HEK293 (cell line): ENCODE results near the gene S100A4.

Experiments used
- GLI2 ChIP-seq: fragments of 450-650 bp; formaldehyde crosslinking; IDR thresholded peaks from 2 replicates; pipeline ENCODE4; 2017; ENCODE audit warnings: missing biosample characterization, missing genetic modification characterization, low read depth, borderline replicate concordance
- HOXD13 ChIP-seq: sonication (generic); formaldehyde crosslinking; IDR thresholded peaks from 2 replicates; pipeline ENCODE4 v1.8.0; 2022; ENCODE audit warnings: missing genetic modification reagents, borderline replicate concordance
- IKZF3 ChIP-seq: fragments of 450-650 bp; IDR thresholded peaks from 2 replicates; pipeline ENCODE4 v1.5.0; 2018; ENCODE audit warnings: missing biosample characterization, mild to moderate bottlenecking, missing genetic modification characterization, moderate library complexity
- KLF7 ChIP-seq: fragments of 450-650 bp; formaldehyde crosslinking; IDR thresholded peaks from 2 replicates; pipeline ENCODE4 v1.5.1; 2016; ENCODE audit warnings: missing biosample characterization, missing genetic modification characterization, borderline replicate concordance
- PRDM1 ChIP-seq: fragments of 450-650 bp; formaldehyde crosslinking; IDR thresholded peaks from 2 replicates; pipeline ENCODE4; 2016; ENCODE audit warnings: missing biosample characterization, missing genetic modification characterization
- RBAK ChIP-seq: fragments of 450-650 bp; formaldehyde crosslinking; IDR thresholded peaks from 2 replicates; pipeline ENCODE4 v1.5.1; 2016; ENCODE audit warnings: missing biosample characterization, missing genetic modification characterization
- SCRT2 ChIP-seq: fragments of 450-650 bp; formaldehyde crosslinking; IDR thresholded peaks from 2 replicates; pipeline ENCODE4 v1.5.1; 2016; ENCODE audit warnings: missing biosample characterization, missing genetic modification characterization
- ZNF112 ChIP-seq: fragments of 450-650 bp; formaldehyde crosslinking; IDR thresholded peaks from 2 replicates; pipeline ENCODE4 v1.5.0; 2017; ENCODE audit warnings: missing biosample characterization, missing genetic modification characterization
- ZNF202 ChIP-seq: fragments of 450-650 bp; formaldehyde crosslinking; IDR thresholded peaks from 2 replicates; pipeline ENCODE4 v1.5.1; 2016; ENCODE audit warnings: missing biosample characterization, missing genetic modification characterization, borderline replicate concordance
- ZNF23 ChIP-seq: fragments of 450-650 bp; formaldehyde crosslinking; IDR thresholded peaks from 2 replicates; pipeline ENCODE4 v1.5.1; 2016; ENCODE audit warnings: missing biosample characterization, missing genetic modification characterization, borderline replicate concordance
- ZNF248 ChIP-seq: fragments of 450-650 bp; formaldehyde crosslinking; IDR thresholded peaks from 2 replicates; pipeline ENCODE4 v1.5.1; 2017; ENCODE audit warnings: missing biosample characterization, missing genetic modification characterization
- ZNF366 ChIP-seq: fragments of 450-650 bp; formaldehyde crosslinking; conservative IDR thresholded peaks from 2 replicates; pipeline ENCODE4 v1.5.1; 2016; ENCODE audit warnings: missing biosample characterization, missing genetic modification characterization
- ZNF510 ChIP-seq: fragments of 450-650 bp; formaldehyde crosslinking; IDR thresholded peaks from 2 replicates; pipeline ENCODE4 v1.5.1; 2018; ENCODE audit warnings: mild to moderate bottlenecking, missing genetic modification characterization, missing biosample characterization; ENCODE audit not compliant: insufficient replicate concordance
- ZNF521 ChIP-seq: fragments of 450-650 bp; formaldehyde crosslinking; IDR thresholded peaks from 2 replicates; pipeline ENCODE4 v1.5.1; 2017; ENCODE audit warnings: missing biosample characterization, mild to moderate bottlenecking, missing genetic modification characterization
- ZNF560 ChIP-seq: fragments of 450-650 bp; formaldehyde crosslinking; IDR thresholded peaks from 2 replicates; pipeline ENCODE4 v1.5.1; 2017; ENCODE audit warnings: missing biosample characterization, missing genetic modification characterization, borderline replicate concordance
- ZNF677 ChIP-seq: fragments of 450-650 bp; IDR thresholded peaks from 2 replicates; pipeline ENCODE4 v1.5.0; 2018; ENCODE audit warnings: missing biosample characterization, mild to moderate bottlenecking, missing genetic modification characterization, moderate library complexity
- TF ChIP-seq, protein P1 (sequence below): fragments of 450-650 bp; formaldehyde crosslinking; conservative IDR thresholded peaks from 2 replicates; pipeline ENCODE4 v1.5.1; 2016; ENCODE audit warnings: low read depth, missing biosample characterization, missing genetic modification characterization
- TF ChIP-seq, protein P2 (sequence below): fragments of 450-650 bp; formaldehyde crosslinking; IDR thresholded peaks from 2 replicates; pipeline ENCODE4 v1.5.1; 2016; ENCODE audit warnings: missing biosample characterization, missing genetic modification characterization, borderline replicate concordance
- TF ChIP-seq, protein P3 (sequence below): fragments of 450-650 bp; formaldehyde crosslinking; IDR thresholded peaks from 2 replicates; pipeline ENCODE4 v1.5.1; 2017; ENCODE audit warnings: missing biosample characterization, missing genetic modification characterization
- TF ChIP-seq, protein P4 (sequence below): fragments of 450-650 bp; IDR thresholded peaks from 2 replicates; pipeline ENCODE4 v1.5.1; 2018; ENCODE audit warnings: missing biosample characterization, mild to moderate bottlenecking, missing genetic modification characterization
- TF ChIP-seq, protein P5 (sequence below): fragments of 450-650 bp; formaldehyde crosslinking; IDR thresholded peaks from 2 replicates; pipeline ENCODE4 v1.5.1; 2016; ENCODE audit warnings: missing biosample characterization, missing genetic modification characterization
- TF ChIP-seq, protein P6 (sequence below): sonication (generic); formaldehyde crosslinking; IDR thresholded peaks from 2 replicates; pipeline ENCODE4 v1.8.1; 2022; ENCODE audit warnings: mild to moderate bottlenecking, moderate library complexity, missing genetic modification reagents

S100A4 gene

DNA sequence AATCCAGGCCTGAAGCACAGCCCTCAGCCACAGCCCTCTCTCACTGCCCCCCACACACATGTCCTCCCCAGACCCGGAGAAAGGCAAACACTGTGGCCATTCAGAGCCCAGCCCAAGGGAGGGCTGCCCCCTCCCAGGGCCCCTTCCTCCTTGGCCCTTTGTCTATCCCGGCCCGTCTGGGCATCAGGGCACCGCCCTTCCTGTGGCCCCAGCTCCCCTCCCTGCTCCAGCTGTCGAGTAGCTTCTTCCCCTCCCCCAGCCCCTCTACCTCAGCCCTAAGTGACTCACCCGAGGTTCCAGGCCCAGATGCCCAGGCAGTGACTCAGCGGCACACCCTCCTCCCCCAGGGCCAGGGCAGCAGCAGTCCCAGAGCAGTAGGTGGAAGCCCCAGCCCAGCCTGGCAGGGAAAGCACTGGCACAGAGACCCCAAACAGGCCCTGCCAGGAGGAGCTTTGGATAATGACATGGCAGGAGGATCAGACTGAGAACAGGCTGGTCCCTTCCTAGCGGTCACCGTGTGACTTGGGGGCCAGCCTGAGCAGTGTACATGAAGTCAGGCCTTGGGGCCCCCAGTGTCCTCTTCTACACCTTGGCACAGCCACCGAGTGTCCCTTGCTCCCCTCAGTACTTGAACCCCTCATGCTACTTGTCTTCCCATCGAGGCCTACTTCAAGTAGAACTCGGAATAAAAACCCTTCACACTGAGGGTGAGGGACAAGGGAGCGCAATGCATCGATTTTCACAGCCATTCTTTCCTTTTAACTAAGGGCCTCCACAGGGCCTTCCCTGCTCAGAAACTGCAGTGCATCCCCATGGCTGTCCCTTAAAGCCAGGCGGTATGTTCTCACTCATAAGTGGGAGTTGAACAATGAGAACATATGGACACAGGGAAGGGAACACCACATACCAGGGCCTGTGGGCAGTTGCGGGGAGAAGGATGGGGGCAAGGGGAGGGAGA, 21.1 kb upstream of the S100A4 start (continued):
- TF ChIP-seq, protein P1, sequence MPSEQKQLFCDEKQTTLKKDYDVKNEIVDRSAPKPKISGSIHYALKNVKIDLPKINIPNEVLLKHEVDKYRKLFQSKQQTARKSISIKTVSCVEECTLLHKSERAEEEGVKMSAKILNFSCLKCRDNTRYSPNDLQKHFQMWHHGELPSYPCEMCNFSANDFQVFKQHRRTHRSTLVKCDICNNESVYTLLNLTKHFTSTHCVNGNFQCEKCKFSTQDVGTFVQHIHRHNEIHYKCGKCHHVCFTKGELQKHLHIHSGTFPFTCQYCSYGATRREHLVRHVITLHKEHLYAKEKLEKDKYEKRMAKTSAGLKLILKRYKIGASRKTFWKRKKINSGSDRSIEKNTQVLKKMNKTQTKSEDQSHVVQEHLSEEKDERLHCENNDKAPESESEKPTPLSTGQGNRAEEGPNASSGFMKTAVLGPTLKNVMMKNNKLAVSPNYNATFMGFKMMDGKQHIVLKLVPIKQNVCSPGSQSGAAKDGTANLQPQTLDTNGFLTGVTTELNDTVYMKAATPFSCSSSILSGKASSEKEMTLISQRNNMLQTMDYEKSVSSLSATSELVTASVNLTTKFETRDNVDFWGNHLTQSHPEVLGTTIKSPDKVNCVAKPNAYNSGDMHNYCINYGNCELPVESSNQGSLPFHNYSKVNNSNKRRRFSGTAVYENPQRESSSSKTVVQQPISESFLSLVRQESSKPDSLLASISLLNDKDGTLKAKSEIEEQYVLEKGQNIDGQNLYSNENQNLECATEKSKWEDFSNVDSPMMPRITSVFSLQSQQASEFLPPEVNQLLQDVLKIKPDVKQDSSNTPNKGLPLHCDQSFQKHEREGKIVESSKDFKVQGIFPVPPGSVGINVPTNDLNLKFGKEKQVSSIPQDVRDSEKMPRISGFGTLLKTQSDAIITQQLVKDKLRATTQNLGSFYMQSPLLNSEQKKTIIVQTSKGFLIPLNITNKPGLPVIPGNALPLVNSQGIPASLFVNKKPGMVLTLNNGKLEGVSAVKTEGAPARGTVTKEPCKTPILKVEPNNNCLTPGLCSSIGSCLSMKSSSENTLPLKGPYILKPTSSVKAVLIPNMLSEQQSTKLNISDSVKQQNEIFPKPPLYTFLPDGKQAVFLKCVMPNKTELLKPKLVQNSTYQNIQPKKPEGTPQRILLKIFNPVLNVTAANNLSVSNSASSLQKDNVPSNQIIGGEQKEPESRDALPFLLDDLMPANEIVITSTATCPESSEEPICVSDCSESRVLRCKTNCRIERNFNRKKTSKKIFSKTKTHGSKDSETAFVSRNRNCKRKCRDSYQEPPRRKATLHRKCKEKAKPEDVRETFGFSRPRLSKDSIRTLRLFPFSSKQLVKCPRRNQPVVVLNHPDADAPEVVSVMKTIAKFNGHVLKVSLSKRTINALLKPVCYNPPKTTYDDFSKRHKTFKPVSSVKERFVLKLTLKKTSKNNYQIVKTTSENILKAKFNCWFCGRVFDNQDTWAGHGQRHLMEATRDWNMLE = 0 out of 2 replicates have a peak, but pooled peaks have one; percentile 49
- TF ChIP-seq ZNF521 (tag by site-specific recombination) (no peak), ZNF23 (no peak), ZNF510 (tag by site-specific recombination) (no peak), ZNF677 (no peak), RBAK (tag by site-specific recombination) (no peak), ZNF366 (tag by site-specific recombination) (peak; percentile 88), ZNF248 (no peak), ZNF202 (tag by site-specific recombination) (no peak), GLI2 (tag by site-specific recombination) (no peak), KLF7 (tag by site-specific recombination) (peak; percentile 98), HOXD13 (CRISPR knock-in tag) (no peak), ZNF112 (tag by site-specific recombination) (no peak), SCRT2 (peak; percentile 32; the same call in 1 of the 2 replicates), PRDM1 (tag by site-specific recombination) (no peak), ZNF560 (tag by site-specific recombination) (no peak), IKZF3 (tag by site-specific recombination) (peak; percentile 68)
- TF ChIP-seq, protein P2, sequence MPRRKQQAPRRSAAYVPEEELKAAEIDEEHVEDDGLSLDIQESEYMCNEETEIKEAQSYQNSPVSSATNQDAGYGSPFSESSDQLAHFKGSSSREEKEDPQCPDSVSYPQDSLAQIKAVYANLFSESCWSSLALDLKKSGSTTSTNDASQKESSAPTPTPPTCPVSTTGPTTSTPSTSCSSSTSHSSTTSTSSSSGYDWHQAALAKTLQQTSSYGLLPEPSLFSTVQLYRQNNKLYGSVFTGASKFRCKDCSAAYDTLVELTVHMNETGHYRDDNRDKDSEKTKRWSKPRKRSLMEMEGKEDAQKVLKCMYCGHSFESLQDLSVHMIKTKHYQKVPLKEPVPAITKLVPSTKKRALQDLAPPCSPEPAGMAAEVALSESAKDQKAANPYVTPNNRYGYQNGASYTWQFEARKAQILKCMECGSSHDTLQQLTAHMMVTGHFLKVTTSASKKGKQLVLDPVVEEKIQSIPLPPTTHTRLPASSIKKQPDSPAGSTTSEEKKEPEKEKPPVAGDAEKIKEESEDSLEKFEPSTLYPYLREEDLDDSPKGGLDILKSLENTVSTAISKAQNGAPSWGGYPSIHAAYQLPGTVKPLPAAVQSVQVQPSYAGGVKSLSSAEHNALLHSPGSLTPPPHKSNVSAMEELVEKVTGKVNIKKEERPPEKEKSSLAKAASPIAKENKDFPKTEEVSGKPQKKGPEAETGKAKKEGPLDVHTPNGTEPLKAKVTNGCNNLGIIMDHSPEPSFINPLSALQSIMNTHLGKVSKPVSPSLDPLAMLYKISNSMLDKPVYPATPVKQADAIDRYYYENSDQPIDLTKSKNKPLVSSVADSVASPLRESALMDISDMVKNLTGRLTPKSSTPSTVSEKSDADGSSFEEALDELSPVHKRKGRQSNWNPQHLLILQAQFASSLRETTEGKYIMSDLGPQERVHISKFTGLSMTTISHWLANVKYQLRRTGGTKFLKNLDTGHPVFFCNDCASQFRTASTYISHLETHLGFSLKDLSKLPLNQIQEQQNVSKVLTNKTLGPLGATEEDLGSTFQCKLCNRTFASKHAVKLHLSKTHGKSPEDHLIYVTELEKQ = peak; percentile 82
- TF ChIP-seq, protein P3, sequence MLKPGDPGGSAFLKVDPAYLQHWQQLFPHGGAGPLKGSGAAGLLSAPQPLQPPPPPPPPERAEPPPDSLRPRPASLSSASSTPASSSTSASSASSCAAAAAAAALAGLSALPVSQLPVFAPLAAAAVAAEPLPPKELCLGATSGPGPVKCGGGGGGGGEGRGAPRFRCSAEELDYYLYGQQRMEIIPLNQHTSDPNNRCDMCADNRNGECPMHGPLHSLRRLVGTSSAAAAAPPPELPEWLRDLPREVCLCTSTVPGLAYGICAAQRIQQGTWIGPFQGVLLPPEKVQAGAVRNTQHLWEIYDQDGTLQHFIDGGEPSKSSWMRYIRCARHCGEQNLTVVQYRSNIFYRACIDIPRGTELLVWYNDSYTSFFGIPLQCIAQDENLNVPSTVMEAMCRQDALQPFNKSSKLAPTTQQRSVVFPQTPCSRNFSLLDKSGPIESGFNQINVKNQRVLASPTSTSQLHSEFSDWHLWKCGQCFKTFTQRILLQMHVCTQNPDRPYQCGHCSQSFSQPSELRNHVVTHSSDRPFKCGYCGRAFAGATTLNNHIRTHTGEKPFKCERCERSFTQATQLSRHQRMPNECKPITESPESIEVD = no peak
- TF ChIP-seq, protein P4, sequence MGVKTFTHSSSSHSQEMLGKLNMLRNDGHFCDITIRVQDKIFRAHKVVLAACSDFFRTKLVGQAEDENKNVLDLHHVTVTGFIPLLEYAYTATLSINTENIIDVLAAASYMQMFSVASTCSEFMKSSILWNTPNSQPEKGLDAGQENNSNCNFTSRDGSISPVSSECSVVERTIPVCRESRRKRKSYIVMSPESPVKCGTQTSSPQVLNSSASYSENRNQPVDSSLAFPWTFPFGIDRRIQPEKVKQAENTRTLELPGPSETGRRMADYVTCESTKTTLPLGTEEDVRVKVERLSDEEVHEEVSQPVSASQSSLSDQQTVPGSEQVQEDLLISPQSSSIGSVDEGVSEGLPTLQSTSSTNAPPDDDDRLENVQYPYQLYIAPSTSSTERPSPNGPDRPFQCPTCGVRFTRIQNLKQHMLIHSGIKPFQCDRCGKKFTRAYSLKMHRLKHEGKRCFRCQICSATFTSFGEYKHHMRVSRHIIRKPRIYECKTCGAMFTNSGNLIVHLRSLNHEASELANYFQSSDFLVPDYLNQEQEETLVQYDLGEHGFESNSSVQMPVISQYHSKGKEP (tag by site-specific recombination) = no peak
- TF ChIP-seq, protein P5, sequence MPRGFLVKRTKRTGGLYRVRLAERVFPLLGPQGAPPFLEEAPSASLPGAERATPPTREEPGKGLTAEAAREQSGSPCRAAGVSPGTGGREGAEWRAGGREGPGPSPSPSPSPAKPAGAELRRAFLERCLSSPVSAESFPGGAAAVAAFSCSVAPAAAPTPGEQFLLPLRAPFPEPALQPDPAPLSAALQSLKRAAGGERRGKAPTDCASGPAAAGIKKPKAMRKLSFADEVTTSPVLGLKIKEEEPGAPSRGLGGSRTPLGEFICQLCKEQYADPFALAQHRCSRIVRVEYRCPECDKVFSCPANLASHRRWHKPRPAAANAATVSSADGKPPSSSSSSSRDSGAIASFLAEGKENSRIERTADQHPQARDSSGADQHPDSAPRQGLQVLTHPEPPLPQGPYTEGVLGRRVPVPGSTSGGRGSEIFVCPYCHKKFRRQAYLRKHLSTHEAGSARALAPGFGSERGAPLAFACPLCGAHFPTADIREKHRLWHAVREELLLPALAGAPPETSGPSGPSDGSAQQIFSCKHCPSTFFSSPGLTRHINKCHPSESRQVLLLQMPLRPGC (tag by site-specific recombination) = peak; percentile 89
- TF ChIP-seq, protein P6, sequence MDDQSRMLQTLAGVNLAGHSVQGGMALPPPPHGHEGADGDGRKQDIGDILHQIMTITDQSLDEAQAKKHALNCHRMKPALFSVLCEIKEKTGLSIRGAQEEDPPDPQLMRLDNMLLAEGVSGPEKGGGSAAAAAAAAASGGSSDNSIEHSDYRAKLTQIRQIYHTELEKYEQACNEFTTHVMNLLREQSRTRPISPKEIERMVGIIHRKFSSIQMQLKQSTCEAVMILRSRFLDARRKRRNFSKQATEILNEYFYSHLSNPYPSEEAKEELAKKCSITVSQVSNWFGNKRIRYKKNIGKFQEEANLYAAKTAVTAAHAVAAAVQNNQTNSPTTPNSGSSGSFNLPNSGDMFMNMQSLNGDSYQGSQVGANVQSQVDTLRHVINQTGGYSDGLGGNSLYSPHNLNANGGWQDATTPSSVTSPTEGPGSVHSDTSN = 0 out of 2 replicates have a peak, but pooled peaks have one; percentile 42
